Endothelial cell of umbilical vein (primary cell): ENCODE results near the gene OMD.

Experiments used
- CTCF ChIP-seq, 2 donors: IDR thresholded peaks; 1 replicate in 1 of 2; 2 replicates in 1 of 2; pipeline ENCODE4 v1.5.1; 2011; ENCODE audit warnings: low read length in 2 of 2, mild to moderate bottlenecking in 2 of 2, moderate library complexity in 2 of 2, control low read depth in 1 of 2, inconsistent platforms in 1 of 2, low read depth in 1 of 2; ENCODE audit not compliant: insufficient read depth in 1 of 2; ENCODE audit errors: extremely low read depth in 1 of 2
- EZH2 ChIP-seq: IDR thresholded peaks from 2 replicates; pipeline ENCODE4 v1.6.1; 2012; ENCODE audit warnings: borderline replicate concordance, low read depth, mild to moderate bottlenecking, moderate library complexity, low read length, inconsistent platforms; ENCODE audit not compliant: severe bottlenecking
- GATA2 ChIP-seq: IDR thresholded peaks from 2 replicates; pipeline ENCODE4 v1.7.0; 2011; ENCODE audit warnings: low read depth, mild to moderate bottlenecking, moderate library complexity, mixed read lengths, low read length; ENCODE audit not compliant: insufficient read length, insufficient read depth
- JUN ChIP-seq: IDR thresholded peaks from 2 replicates; pipeline ENCODE4 v1.6.1; 2011; ENCODE audit warnings: borderline replicate concordance, low read depth; ENCODE audit not compliant: insufficient read length, insufficient read depth
- MAX ChIP-seq: IDR thresholded peaks from 2 replicates; pipeline ENCODE4 v1.6.1; 2011; ENCODE audit not compliant: insufficient read depth, insufficient read length
- POLR2A ChIP-seq: IDR thresholded peaks from 2 replicates; pipeline ENCODE4 v1.6.1; 2012; ENCODE audit warnings: low read depth, mild to moderate bottlenecking, control low read depth, low read length
- POLR2AphosphoS5 ChIP-seq: IDR thresholded peaks from 2 replicates; pipeline ENCODE4 v1.6.1; 2012; ENCODE audit warnings: low read depth, mild to moderate bottlenecking, control low read depth, low read length, moderate library complexity; ENCODE audit not compliant: insufficient read depth

DNA sequence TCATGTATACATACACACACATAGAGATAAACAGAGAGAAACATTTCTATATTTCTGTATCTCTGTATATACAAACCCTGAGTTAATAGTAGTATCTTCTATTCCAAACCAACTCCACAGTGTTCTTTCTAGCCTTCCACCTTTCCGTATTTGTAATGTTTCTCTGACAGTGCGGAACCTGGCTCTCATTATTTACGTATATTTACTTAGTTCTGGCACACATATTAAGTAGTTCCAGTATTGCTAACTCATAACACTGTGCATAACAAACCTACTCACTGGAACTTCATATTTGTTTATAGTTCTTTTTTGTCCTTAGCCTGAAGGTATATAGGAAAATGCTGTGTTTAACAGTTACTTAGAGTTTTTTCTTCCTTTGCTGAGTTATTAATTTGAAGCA, 26.4 kb downstream of the OMD start:
- TF ChIP-seq CTCF (IDR thresholded peaks at IDR 0.05; ENCODE audit: extremely low read depth in 1 of 2, insufficient read depth in 1 of 2, low read depth in 1 of 2, low read length in 2 of 2), result no peak
- no peak for TF ChIP-seq POLR2A
- TF ChIP-seq JUN, result no peak
- TF ChIP-seq EZH2, result no peak
- no peak for TF ChIP-seq MAX
- TF ChIP-seq GATA2, result no peak
- TF ChIP-seq POLR2AphosphoS5, result no peak
